ENCODE data around the gene SYDE2.
"Not testable (repeated sequence)": the region's sequence is repeated elsewhere in the genome, so short reads cannot be mapped to it uniquely, and the experiment has no call there.

Gene SYDE2

DNA sequence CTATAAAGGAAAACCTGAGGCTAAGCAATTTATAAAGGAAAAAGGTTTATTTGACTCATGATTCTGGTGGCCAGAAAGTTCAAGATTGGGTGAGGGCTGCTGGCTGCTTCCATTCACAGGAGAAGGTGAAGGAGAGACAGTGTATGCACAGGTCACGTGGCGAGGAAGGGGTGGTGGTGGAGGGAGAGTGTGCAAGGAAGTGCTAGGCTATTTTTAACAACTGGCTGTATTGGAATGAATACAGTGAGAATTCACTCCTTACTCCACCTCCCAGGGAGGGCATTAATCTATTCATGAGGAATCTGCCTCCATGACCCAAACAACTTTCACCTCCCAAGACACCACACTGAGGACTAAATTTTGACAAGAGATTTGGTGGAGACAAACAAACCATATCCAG lies 51.0 kb downstream of the SYDE2 start:
- no peaks in the 10 kb centered on the region for H3K27me3 ChIP-seq
- H3K4me3 ChIP-seq (ENCODE audit: low read depth, low read length), result no peak overlapping the region
- TF ChIP-seq, protein P1, sequence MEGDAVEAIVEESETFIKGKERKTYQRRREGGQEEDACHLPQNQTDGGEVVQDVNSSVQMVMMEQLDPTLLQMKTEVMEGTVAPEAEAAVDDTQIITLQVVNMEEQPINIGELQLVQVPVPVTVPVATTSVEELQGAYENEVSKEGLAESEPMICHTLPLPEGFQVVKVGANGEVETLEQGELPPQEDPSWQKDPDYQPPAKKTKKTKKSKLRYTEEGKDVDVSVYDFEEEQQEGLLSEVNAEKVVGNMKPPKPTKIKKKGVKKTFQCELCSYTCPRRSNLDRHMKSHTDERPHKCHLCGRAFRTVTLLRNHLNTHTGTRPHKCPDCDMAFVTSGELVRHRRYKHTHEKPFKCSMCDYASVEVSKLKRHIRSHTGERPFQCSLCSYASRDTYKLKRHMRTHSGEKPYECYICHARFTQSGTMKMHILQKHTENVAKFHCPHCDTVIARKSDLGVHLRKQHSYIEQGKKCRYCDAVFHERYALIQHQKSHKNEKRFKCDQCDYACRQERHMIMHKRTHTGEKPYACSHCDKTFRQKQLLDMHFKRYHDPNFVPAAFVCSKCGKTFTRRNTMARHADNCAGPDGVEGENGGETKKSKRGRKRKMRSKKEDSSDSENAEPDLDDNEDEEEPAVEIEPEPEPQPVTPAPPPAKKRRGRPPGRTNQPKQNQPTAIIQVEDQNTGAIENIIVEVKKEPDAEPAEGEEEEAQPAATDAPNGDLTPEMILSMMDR (IDR thresholded peaks at IDR 0.05; ENCODE audit: low read depth, low read length), result no peak
- no peak for DNase-seq
- no peaks in the 10 kb centered on the region for H3K9me3 ChIP-seq
- no peaks in the 10 kb centered on the region for H3K4me1 ChIP-seq
- no peaks in the 10 kb centered on the region for H3K36me3 ChIP-seq

DNA sequence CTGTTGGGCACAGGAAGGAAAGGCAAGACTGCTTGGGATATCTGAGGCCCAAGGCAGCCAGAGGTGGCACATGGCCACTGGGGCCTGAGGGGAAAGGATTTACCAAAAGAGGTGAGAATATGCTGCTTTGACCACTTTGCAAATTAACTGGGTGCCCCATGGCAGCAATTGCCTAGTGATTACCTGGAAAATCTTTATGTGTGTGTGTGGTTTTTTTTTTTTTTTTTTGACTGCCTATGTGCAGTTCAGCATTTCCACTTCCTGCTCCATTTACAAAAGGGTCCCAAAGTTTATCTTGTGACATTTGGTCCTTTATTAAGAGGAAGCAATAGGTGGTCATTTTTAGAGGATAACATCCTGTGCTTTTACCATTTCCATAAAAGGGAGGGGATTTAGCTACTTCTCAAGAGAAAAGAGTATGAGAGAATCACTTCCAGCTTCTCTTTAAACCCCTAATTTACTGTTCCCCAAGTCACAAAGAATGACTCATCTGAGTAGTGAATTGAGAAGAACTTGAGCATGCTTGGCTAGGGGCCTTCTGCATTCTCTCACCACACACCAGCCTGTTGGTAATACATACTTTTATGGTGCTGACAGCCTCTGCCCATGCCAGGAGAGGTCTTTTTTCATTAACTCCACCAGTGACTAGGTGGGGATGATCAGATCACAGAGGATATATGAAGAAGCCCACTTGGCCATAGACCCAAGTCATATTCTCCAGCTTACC lies 52.1 kb downstream of the SYDE2 start:
- DNase-seq, result no peak
- no peaks in the 10 kb centered on the region for H3K36me3 ChIP-seq
- no peaks in the 10 kb centered on the region for H3K4me1 ChIP-seq
- H3K9me3 ChIP-seq, result no peaks in the 10 kb centered on the region
- TF ChIP-seq, protein P1 (IDR thresholded peaks at IDR 0.05; ENCODE audit: low read depth, low read length), result no peak
- H3K27me3 ChIP-seq, result no peaks in the 10 kb centered on the region
- H3K4me3 ChIP-seq (ENCODE audit: low read depth, low read length), result no peak overlapping the region

DNA sequence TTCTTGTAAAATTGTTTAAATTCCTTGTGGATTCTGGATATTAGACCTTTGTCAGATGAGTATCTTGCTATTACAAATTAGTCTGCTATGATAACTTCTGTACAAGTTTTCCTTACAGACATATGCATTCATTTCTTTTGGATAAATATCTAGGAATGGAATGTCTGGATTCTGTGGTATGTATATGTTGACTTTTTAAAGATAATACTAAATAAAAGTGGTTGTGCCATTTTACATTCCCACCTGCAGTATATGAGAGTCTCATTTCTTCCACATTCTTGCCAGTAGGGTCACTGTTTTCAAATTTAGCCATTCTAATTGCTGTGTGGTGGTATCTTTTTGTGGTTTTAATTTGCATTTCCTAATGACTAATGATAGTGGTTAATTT lies 53.9 kb downstream of the SYDE2 start:
- TF ChIP-seq, protein P1 (IDR thresholded peaks at IDR 0.05; ENCODE audit: low read depth, low read length), result no peak
- no peak overlapping the region for H3K4me3 ChIP-seq (ENCODE audit: low read depth, low read length)
- no peak for DNase-seq
- no peaks in the 10 kb centered on the region for H3K27me3 ChIP-seq
- no peaks in the 10 kb centered on the region for H3K4me1 ChIP-seq
- H3K36me3 ChIP-seq, result no peaks in the 10 kb centered on the region
- H3K9me3 ChIP-seq, result no peaks in the 10 kb centered on the region

DNA sequence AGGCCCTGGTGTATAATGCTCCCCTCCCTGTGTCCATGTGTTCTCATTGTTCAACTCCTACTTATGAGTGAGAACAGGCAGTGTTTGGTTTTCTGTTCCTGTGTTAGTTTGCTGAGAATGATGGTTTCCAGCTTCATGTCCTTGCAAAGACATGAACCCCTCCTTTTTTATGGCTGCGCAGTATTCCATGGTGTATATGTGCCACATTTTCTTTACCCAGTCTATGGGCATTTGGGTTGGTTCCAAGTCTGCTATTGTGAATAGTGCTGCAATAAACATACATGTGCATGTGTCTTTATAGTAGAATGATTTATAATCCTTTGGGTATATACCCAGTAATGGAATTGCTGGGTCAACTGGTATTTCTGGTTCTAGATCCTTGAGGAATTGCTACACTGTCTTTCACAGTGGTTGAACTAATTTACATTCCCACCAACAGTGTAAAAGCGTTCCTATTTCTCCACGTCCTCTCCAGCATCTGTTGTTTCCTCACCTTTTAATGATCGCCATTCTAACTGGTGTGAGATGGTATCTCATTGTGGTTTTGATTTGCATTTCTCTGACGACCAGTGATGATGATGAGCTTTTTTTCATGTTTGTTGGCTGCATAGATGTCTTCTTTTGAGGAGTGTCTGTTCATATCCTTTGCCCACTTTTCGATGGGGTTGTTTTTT lies 54.4 kb downstream of the SYDE2 start:
- H3K27me3 ChIP-seq; H3K36me3 ChIP-seq; DNase-seq; H3K9me3 ChIP-seq; H3K4me1 ChIP-seq; H3K4me3 ChIP-seq (ENCODE audit: low read depth, low read length): not testable (repeated sequence)

DNA sequence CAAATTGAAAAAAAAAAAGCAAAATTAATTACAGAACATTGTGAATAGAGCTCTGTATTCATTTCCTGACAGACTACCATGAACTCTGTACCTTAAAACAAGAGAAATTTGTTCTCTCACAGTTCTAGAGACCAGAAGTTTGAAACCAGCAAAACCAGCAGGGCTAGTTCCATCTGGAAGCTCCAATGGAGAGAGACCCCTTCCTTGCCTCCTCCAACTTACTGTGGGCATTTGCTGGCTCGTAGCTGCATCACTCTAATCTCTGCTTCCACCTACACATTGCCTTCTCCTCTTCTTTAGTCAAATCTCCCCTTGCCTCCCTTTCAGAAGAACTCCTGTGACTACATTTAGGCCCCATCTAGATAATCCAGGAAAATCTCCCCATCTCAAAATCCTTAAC lies 56.5 kb downstream of the SYDE2 start:
- TF ChIP-seq, protein P1 (IDR thresholded peaks at IDR 0.05; ENCODE audit: low read depth, low read length), result no peak
- Histone ChIP-seq H3K4me3 (ENCODE audit: low read depth, low read length) (no peak overlapping the region), H3K4me1 (no peaks in the 10 kb centered on the region), H3K36me3 (no peaks in the 10 kb centered on the region), H3K27me3 (no peaks in the 10 kb centered on the region), H3K9me3 (no peaks in the 10 kb centered on the region)
- DNase-seq, result no peak

DNA sequence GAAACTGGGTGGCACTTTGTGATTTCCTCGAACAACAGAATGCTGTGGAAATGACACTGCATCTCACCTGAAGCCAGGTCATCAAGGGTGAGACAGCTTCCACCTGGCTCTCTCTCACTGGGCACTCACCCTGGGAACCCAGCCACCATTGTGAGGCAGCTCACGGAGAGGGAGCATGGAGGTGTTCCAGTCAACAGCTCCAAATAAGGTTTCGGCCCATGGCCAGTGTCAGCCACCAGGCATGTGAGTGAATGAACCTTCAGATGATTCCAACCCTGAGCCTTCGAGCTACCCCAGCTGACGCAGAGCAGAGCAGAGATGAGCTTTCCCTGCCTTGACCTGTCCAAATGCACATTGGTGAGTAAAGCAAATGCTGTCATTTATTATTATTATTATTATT lies 58.1 kb downstream of the SYDE2 start:
- no peak overlapping the region for H3K4me3 ChIP-seq (ENCODE audit: low read depth, low read length)
- no peaks in the 10 kb centered on the region for H3K4me1 ChIP-seq
- TF ChIP-seq, protein P1 (IDR thresholded peaks at IDR 0.05; ENCODE audit: low read depth, low read length), result no peak

DNA sequence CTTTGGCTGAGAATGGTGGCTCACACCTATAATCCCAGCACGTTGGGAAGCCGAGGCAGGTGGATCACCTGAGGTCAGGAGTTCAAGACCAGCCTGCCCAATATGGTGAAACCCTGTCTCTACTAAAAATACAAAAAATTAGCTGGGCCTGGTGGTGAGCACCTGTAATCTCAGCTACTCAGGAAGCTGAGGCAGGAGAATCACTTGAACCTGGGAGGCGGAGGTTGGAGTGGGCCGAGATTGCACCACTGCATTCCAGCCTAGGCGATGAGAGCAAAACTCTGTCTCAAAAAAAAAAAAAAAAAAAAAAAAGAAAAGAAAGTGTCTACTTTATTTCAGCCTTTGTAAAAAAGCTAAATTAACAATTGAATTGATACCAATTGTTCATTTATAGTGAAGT lies 62.4 kb downstream of the SYDE2 start:
- not testable (repeated sequence) for H3K4me1 ChIP-seq; H3K4me3 ChIP-seq (ENCODE audit: low read depth, low read length); H3K9me3 ChIP-seq; H3K27me3 ChIP-seq; H3K36me3 ChIP-seq; DNase-seq

More for the DNA sequence above, 58.1 kb downstream of the SYDE2 start:
- H3K36me3 ChIP-seq, result no peaks in the 10 kb centered on the region
- DNase-seq, result no peak
- no peaks in the 10 kb centered on the region for H3K27me3 ChIP-seq
- no peaks in the 10 kb centered on the region for H3K9me3 ChIP-seq
